NOMO-1 (cell line): ENCODE data around the gene FOXN3.
"Not testable (repeated sequence)": the region's sequence is repeated elsewhere in the genome, so short reads cannot be mapped to it uniquely, and the experiment has no call there.

ENCODE experiments used
- DNase-seq, 2 experiments: peaks; one replicate each; lab custom pipeline; 2025; ENCODE audit not compliant: unreplicated experiment in 2 of 2; lab: John Stamatoyannopoulos, UW

FOXN3 gene

GRCh38 chr14:89178800-89179535 lies 238.1 kb downstream of the FOXN3 start:
- no peak for DNase-seq

- DNase-seq, result no peak
These were observed 238.7 kb downstream of the FOXN3 start for GRCh38 chr14:89178376-89178775.

GRCh38 chr14:89175881-89176799 lies 240.9 kb downstream of the FOXN3 start:
- DNase-seq, result no peak

GRCh38 chr14:89171628-89172027 lies 245.4 kb downstream of the FOXN3 start:
- DNase-seq, result no peak

- DNase-seq, result no peak
These were observed 245.9 kb downstream of the FOXN3 start for GRCh38 chr14:89171168-89171567.

GRCh38 chr14:89167705-89168104 lies 249.3 kb downstream of the FOXN3 start:
- DNase-seq, result no peak

GRCh38 chr14:89166633-89167032 lies 250.4 kb downstream of the FOXN3 start:
- DNase-seq, result no peak

- DNase-seq, result no peak
These were observed 251.5 kb downstream of the FOXN3 start for GRCh38 chr14:89165189-89166181.

- DNase-seq, result no peak
These were observed 252.6 kb downstream of the FOXN3 start for GRCh38 chr14:89164168-89165073.

- no peak for DNase-seq
These were observed 253.9 kb downstream of the FOXN3 start for GRCh38 chr14:89163031-89163636.

GRCh38 chr14:89162586-89162985 lies 254.4 kb downstream of the FOXN3 start:
- DNase-seq, result no peak

GRCh38 chr14:89160437-89160836 lies 256.6 kb downstream of the FOXN3 start:
- DNase-seq, result peak in 1 of 2 experiments; percentile 34

- no peak for DNase-seq
These were observed 258.3 kb downstream of the FOXN3 start for GRCh38 chr14:89158701-89159100.

GRCh38 chr14:89158104-89158503 lies 258.9 kb downstream of the FOXN3 start:
- not testable (repeated sequence) for DNase-seq

GRCh38 chr14:89155491-89155890 lies 261.5 kb downstream of the FOXN3 start:
- DNase-seq, result no peak

GRCh38 chr14:89151693-89152092 lies 265.3 kb downstream of the FOXN3 start:
- not testable (repeated sequence) for DNase-seq

- no peak for DNase-seq
These were observed 270.8 kb downstream of the FOXN3 start for GRCh38 chr14:89146274-89146673.

GRCh38 chr14:89144642-89145041 lies 272.4 kb downstream of the FOXN3 start:
- DNase-seq, result no peak

- no peak for DNase-seq
These were observed 273.0 kb downstream of the FOXN3 start for GRCh38 chr14:89144066-89144465.
